Upper lobe of left lung (tissue), 4 donors: ENCODE data around the gene HMGCS1.

Experiments
- CTCF ChIP-seq, 6 experiments: fragments of 450-650 bp in 4 of 6; fragments of 200-600 bp in 2 of 6; sonication (generic) in 2 of 6; IDR thresholded peaks; one replicate each; pipeline ENCODE4 v1.5.1; 2016 to 2019; ENCODE audit warnings: antibody characterized with exemption in 6 of 6
- POLR2A ChIP-seq, 4 donors: fragments of 450-650 bp; IDR thresholded peaks; one replicate each; pipeline ENCODE4 v1.5.1; 2016 to 2017; ENCODE audit warnings: antibody characterized with exemption in 4 of 4, mild to moderate bottlenecking in 2 of 4
- POLR2AphosphoS5 ChIP-seq, 2 donors: sonication (generic); formaldehyde crosslinking; IDR thresholded peaks; one replicate each; pipeline ENCODE4 v1.5.1; 2017; ENCODE audit warnings: antibody characterized with exemption in 2 of 2

- TF ChIP-seq CTCF (IDR thresholded peaks at IDR 0.05) (no peak), POLR2AphosphoS5 (IDR thresholded peaks at IDR 0.05) (no peak), POLR2A (IDR thresholded peaks at IDR 0.05) (no peak)
Observed at GRCh38 chr5:43288269-43288831, 24.9 kb downstream of the HMGCS1 start.
